NOMO-1 treated with dmso at 0.1 percent for 144 hours (cell line): ENCODE data around the gene MICA.
A peak's percentile ranks its signal among the peaks of the same experiment; 100 is the strongest.
"Not testable (repeated sequence)": the region's sequence is repeated elsewhere in the genome, so short reads cannot be mapped to it uniquely, and the experiment has no call there.

Experiments
- DNase-seq: peaks from one replicate; lab custom pipeline; 2025; ENCODE audit not compliant: unreplicated experiment; lab: John Stamatoyannopoulos, UW

MICA gene

DNA sequence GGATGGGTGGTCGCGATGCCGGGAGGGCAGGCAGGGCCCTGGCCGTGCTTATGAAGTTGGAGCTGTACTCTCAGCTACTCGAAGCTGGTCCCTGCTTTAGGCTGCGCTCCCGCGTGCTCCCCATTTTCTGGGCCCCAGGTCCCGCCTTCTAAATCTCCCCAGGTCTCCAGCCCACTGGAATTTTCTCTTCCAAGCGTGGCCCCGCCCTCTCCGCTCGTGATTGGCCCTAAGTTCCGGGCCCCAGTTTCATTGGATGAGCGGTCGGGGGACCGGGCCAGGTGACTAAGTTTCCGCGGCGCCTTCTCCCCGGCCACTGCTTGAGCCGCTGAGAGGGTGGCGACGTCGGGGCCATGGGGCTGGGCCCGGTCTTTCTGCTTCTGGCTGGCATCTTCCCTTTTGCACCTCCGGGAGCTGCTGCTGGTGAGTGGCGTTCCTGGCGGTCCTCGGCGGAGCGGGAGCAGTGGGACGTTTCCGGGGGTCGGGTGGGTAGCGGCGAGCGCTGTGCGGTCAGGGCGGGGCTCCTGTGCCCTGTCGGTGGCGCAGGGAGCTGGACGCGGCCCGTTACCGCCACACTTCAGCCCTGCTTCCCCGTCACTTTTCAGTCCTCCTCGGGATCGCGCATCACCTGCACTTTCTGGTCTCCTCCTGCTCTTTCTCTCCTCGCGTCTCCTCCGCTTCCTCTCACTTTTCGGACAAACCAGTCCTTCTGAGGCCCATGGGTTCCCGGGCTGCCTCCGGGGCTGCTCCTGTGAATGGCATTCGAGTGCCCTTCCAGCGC, at the start of gene MICA:
MICA (plus strand) TSS at position 313 of the 778 bp plus-strand sequence; CDS start at position 351, 38 bp downstream.
- no peak for DNase-seq

DNA sequence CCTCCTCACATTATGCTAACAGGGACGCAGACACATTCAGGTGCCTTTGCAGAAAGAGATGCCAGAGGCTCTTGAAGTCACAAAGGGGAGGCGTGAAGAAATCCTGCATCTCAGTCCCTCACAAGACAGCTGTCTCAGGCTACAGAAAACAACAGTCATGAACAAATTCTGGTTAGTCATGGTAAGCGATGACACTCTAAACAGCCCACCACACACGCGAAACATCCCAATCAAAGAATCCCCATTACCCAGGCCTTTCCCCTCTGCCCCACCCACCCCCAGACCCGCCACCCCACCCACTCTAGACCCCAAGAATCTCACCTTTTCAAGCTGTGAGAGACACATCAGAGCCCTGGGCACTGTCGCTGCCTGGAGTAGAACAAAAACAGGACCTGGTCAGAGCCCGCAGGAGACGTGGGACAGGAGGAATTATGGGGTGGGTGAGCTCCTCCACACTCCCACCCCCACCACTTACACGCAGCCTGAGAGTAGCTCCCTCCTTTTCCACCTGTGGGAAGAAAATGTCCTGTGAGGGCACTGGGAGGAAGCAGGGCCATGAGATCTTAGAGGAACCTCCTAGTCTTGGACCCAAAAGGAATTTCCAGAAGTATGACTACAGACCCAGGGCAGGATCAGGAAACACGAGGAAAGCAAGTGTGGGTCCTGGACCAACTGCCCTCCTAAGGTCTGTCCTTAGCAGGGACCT, 49.1 kb upstream of the MICA start:
- DNase-seq, result no peak

DNA sequence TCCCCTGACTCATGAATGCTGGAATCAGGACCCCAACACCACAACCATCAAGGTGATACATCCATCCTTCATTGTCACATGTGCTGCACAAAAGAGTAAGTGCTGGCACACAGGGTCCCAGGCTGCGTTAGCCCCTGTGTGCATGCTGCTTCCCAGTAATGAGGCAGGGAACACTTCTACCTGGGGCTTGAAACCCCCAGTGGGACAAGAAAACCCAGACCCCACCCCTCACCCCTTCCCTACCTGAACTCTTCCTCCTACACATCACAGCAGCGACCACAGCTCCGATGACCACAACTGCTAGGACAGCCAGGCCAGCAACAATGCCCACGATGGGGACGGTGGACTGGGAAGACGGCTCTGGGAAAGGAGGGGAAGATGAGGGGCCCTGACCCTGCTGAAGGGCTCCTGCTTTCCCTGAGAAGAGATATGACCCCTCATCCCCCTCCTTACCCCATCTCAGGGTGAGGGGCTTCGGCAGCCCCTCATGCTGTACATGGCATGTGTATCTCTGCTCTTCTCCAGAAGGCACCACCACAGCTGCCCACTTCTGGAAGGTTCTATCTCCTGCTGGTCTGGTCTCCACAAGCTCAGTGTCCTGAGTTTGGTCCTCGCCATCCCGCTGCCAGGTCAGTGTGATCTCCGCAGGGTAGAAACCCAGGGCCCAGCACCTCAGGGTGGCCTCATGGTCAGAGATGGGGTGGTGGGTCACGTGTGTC, 48.4 kb upstream of the MICA start:
- DNase-seq, result no peak

DNA sequence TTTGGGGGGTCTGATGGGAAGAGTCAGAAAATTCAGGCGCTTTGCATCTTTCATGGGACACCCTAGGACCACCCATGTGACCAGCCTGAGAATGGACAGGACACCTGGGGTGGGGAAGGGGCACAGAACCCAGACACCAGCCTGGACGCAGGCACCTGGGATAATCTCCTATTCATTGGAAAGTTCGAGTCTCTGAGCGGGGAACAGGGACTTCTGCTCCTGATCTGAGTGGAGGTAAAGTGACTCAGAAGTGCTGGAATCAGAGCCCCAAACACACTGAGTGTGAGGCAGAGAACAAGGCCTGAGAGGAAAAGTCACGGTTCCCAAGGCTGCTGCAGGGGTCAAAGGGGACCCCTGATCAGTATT, 47.8 kb upstream of the MICA start:
- no peak for DNase-seq

DNA sequence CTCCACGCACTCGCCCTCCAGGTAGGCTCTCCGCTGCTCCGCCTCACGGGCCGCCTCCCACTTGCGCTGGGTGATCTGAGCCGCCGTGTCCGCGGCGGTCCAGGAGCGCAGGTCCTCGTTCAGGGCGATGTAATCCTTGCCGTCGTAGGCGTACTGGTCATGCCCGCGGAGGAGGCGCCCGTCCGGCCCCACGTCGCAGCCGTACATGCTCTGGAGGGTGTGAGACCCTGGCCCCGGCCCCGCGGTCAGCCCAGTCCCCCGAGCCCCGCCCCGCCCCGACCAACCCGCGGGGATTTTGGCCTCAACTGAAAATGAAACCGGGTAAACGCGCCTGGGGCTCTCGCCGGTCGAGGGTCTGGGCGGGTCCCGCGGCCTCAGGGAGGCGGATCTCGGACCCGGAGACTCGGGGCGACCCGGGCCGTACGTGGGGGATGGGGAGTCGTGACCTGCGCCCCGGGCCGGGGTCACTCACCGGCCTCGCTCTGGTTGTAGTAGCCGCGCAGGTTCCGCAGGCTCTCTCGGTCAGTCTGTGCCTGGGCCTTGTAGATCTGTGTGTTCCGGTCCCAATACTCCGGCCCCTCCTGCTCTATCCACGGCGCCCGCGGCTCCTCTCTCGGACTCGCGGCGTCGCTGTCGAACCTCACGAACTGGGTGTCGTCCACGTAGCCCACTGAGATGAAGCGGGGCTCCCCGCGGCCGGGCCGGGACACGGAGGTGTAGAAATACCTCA, 47.0 kb upstream of the MICA start:
- DNase-seq, result peak; percentile 5

DNA sequence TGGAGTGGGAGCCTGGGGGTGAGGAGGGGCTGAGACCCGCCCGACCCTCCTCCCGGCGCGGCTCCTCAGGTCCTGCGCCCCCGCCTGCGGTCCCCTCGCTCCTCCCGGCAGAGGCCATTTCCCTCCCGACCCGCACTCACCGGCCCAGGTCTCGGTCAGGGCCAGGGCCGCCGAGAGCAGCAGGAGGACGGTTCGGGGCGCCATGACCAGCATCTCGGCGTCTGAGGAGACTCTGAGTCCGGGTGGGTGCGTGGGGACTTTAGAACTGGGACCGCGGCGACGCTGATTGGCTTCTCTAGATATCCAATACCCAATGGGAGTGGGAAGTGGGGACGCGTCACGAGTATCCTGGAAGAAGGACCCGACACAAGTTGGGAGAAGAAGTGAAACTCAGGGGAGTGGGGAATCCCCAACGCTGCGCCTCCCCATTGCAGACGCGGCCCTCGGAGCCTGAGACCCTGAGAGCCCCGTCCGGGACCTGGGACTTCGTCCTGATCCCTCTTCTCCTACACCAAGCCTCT, 46.4 kb upstream of the MICA start, which contains the start of gene HLA-B:
HLA-B (minus strand) TSS at position 234 of the 521 bp plus-strand sequence; CDS start at position 213, 21 bp downstream.
- DNase-seq, result peak; percentile 34

DNA sequence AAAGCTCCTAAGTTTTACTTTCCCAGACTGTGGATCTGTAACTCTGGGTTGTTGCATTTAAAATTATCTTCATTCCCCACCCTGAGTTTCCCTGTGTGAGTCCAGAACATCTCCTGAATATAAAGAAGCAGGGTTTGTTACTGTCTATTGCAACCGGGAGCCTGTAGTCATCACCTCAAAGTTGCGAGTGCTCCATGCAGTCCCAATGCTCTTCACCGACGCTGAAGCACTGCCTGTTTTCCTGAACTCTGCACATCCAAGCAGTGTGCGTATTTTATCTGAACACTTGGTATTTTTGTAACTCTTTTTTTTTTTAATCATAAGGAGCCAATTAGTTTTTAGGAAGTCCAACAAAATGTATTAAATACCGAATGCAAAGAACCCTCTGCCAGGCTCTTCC, 45.5 kb upstream of the MICA start:
- no peak for DNase-seq

DNA sequence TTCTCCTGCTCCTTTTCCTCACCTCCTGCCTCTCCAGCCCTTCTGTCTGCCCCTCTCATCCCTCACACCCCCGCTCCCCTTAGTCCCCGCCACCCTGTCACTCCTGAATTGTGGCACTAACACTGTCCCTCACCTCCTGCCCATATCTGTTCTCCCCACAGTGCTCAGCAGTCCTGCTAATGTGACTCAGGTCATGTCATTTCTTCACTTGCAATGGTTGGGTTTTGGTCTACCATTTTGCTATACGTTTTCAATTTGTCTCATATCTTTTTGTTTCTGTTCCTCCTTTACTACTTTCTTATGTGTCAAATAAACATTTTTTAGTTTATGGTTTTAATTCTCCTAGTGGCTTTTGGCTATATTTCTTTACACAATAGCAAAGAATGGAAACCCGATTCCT, 45.1 kb upstream of the MICA start:
- DNase-seq, result no peak

DNA sequence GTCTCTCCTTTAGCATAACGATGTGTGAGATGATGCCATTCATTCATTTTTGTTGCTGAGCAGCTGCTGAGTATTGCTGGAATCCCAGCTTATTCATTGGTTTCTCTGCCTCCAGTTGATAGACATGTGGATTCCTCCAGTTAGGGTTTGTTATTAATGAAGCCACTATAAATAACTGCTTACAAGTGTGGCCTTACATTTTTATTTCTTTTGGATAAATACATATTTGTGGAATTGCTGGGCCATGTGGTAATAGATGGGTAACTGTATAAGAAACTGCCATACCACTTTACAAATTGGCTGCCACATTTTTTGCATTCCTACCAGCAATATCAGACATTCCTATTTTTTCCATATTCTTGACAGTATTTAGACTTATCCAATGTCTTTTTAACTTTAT, 43.8 kb upstream of the MICA start:
- DNase-seq, result no peak

DNA sequence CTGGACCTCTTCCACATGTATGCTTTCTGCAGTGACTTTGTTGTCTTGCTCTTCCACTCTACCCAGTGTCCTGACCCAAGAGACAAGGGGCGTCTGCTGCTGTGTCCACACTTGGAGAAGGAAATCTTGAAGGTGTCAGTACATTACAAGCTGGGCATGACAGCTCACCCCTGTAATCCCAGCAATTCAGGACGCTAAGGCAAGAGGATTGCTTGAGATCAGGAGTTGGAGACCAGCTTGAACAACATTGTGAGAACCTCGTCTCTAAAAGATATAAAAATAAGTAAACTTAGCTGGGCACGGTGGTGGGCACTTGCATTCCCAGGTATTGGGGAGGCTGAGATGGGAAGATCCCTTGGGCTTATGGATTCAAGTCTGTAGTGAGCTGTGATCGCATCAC, 40.6 kb upstream of the MICA start:
- DNase-seq, result no peak

DNA sequence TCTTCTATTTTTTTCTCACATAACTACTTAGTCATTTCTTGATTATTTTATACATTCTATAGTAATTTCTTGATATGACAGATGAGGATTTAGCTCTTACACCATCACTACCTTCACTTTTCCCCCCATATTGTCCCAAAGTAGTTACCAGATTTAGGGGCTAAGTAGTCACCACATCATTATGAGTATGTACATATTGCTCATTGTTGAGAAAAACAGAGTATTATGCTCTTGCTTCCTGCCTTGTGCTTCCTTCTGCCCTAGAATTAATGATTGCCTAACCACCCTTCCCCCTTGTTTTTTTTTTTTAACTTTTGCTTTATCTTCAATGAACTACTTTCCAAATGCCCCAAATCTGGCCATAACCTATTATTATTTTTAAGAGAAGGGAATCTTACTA, 39.6 kb upstream of the MICA start:
- DNase-seq, result peak; percentile 29

DNA sequence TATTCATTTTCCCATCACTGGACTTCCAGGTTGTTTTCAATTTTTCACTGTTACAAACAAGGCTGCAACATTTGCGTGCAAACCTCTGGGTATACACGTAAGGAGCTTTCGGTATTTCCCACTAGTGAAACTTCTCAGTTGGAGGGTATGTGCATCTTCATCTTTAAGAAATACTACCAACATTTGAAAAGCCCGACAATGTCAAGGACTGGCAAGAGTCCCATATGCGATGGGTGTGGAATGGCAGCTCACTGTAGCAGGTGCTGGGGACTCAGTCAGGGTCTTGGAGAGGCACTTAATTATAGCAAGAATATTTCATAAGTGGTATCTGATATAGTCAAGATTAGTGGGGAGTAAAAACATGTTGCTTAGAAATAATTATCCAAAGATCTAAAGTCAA, 37.5 kb upstream of the MICA start:
- DNase-seq, result no peak

DNA sequence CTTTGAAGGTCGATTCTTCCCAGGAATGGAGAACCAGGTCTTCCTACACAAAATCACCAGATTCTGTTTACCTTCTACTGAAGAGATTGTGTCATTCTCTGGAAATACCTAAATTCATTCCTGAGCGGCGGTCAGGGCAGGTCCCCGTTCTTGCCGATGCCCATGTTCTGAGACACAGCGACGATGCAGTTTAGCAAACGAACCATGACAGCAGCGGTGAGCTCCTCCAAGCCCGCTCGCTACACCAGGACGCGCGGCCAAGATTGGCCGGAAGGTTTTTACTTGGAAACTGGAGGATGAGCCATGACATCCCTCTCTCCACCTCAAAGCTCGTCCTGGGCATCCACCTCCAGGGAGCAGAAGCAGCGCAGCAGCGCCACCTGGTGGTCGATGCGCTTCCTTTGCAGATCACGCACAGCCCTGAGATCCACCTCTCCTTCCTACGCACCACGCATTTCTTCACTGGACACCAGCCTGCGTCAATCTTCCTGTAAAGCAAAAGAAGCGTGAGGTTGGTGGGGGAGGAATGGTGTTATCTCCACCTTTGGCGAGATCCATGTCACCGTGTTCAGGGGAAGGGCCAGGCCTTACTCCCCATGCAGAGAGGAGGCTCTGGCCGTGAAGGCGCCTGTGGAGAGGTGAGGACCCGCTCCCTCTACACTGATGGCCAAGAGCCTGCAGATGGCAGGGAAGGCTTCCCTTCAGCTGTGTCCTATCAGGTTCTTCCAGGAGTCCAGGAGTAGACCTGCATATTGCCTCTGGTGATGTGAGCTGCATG, 36.5 kb upstream of the MICA start:
- peak; percentile 58 for DNase-seq

DNA sequence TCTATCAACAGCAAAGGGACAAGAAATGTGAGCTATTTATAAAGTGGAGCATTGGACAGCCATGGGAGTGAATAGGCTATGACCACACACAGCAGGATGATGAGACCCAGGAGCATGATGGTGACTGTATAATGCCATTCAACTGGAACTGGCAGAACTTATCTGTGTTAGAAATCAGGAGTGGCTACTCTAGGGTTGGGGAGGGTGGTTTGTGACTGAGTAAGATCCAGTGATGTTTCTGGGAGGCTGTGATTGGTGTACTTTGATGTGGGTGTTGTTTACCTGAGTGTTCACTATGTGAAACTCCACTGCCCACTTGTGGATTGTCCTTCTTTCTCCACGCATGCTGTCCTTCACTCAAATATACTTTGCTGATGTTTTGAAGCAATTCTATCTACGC, 34.9 kb upstream of the MICA start:
- no peak for DNase-seq

DNA sequence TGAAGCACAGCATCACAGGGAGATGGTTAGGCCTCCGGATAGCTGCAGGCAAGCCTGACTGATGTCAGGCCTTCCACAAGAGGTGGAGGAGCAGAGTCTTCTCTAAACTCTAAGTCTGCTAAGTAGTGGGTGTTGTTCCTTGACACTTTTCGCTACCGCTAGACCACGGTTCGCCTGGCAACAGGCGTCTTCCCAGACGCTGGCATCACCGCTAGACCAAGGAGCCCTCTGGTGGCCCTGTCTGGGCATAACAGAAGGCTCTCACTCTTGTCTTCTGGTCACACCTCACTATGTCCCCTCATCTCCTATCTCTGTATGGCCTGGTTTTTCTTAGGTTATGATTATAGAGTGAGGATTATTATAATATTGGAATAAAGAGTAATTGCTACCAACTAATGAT, 29.3 kb upstream of the MICA start:
- not testable (repeated sequence) for DNase-seq

DNA sequence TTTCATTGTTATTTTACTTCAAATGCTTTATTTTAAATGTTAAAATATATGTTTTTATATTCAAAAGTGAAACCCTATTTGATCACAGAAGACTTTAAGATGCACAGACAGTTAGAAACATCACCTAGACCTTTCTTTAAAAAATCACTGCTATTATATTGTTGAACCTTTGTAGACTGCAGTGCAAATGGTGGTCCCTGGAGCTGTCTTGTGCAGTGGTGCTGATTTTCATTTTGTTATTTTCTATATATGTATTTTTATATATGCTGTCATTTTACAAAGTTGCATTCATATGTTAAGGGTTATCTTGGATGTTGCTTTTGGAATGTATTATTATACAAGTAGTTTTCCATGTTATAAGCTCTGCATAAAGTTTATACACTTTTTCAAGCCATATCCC, 27.7 kb upstream of the MICA start:
- no peak for DNase-seq

DNA sequence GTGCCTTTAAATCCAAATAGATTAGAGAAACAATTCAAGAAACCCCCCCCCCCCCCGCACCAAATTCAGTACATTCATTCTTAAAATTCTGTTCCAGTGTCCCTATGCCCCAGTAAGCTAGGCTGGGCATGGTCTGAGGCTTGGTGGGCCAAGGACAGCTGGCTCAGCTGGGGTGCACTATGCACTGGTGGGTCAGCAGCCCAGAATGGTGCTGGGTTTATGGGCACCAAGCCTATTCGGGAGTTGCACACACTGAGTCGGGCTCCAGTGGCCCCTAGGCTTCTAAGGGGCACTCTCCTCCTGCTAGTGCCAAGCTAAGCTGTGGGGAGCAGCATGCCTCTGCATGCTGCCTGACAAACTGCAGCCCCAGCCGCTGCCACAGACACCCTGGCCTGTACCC, 26.4 kb upstream of the MICA start:
- DNase-seq, result no peak

DNA sequence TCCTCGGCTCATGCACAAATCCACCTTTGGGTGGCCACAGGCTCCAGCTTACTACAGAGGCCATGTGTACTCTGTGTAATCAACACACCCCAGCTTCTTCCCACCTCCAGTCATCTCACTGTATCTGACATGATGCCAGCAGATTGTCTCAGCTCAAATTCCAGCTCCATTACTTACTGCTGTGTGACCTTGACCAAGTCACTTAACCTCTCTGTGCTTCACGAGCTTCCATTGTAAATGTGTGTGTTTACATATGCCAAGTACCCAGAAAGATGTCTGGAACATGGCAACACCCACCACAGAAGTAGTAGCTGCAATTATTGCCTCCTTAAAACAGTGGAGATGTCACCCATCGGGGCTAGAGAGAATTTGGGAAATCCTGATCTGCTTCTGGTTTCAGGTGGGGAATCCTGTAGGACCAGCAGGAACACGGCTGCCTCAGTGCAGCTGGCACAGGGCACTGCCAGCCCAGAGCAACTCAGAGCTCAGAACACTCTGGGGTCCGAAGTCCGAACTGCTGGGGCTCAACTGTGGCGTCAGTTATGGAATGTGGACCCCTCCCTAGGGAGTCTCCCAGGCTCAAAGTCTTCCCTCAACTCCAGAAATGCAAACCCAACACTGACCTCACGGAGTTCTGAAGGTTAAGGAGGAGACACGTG, 25.2 kb upstream of the MICA start:
- DNase-seq, result no peak

DNA sequence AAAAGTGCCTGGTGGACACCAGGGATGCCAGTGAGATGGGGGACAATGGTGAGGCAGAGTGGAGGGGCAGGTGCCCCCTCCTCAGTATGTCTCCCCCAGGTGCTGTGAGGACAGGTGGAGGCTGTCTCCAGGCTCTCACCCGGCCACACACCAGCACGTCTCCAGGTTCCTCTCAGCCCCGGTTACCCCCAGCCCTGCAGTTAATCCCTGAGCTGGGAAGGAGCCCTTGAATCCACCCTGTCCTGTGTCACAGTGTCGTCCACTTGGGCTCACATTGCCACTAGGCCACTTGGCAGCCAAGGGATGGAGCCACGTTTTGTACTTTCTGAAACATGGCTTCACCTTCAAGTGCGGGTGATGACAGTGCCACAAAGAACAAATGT, 24.7 kb upstream of the MICA start:
- no peak for DNase-seq

DNA sequence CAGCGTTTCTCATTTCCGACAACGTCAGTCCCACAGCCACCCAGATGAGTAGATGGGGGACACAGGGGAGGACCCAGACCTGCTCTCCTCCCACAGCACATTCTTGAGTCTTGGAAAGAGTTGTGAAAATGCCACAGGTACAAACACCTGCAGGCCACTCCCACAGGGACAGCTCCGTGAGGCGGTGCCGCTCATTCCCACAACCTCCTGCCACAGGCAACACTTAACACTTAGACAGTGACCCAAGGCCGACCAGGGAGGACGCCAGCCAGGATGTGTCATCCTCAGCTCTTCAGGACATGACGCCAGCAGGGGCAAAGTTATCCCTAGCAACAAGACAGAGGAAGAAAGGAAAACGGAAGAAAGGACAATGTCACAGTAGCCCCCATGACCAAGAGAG, 23.5 kb upstream of the MICA start:
- no peak for DNase-seq
